CD4-positive, alpha-beta T cell treated with Interleukin-4 for 1 hour (primary cell): ENCODE measurements around the gene FUCA2.
A peak's percentile ranks its signal among the peaks of the same experiment; 100 is the strongest.

Source experiments
- DNase-seq, 2 donors: peaks; one replicate each; pipeline ENCODE4 v3.0.0-alpha.2; 2020 to 2022

The FUCA2 gene, protein sequence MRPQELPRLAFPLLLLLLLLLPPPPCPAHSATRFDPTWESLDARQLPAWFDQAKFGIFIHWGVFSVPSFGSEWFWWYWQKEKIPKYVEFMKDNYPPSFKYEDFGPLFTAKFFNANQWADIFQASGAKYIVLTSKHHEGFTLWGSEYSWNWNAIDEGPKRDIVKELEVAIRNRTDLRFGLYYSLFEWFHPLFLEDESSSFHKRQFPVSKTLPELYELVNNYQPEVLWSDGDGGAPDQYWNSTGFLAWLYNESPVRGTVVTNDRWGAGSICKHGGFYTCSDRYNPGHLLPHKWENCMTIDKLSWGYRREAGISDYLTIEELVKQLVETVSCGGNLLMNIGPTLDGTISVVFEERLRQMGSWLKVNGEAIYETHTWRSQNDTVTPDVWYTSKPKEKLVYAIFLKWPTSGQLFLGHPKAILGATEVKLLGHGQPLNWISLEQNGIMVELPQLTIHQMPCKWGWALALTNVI

DNA sequence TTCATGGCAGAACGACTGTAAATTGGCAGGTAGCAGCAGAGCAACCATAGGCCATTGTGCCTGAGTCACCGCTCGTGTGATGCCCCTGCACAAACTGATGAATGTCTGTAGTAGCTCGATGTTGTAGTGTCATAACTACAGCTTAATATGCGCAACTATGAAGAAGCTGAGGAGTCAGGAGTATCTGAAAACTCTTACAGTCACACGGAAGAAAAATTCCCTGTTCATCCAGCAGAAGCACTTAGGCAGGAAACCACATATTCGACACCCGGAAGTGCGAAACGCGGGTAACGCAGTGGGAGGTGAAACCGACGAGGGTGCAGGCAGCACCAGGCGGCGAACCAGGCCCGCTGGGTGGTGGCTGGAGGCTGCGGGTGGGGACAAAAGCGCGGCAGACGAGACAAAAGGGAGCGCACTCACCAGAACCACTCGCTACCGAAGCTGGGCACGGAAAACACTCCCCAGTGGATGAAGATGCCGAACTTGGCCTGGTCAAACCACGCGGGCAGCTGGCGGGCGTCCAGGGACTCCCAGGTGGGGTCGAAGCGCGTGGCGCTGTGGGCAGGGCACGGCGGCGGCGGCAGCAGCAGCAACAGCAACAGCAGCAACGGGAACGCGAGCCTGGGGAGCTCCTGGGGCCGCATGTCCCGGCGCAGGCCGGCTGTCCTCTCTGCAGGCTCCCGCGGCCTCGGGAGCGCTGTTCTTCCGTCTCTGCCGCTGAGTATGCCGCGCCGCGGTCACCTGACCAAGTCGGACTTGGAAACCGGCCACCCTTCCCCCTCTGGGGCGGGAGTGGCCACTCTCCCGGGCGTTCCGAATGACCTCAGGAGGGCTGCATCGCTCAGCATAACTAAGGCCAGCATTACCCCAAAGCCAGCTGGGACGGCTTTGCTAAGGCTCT is at the start of gene FUCA2:
Gene FUCA2, minus strand, starts transcription at position 730 of the 901 bp plus-strand sequence. Its CDS starts 86 bp downstream, at position 644.
- DNase-seq = peak; percentile 63 to 72

DNA sequence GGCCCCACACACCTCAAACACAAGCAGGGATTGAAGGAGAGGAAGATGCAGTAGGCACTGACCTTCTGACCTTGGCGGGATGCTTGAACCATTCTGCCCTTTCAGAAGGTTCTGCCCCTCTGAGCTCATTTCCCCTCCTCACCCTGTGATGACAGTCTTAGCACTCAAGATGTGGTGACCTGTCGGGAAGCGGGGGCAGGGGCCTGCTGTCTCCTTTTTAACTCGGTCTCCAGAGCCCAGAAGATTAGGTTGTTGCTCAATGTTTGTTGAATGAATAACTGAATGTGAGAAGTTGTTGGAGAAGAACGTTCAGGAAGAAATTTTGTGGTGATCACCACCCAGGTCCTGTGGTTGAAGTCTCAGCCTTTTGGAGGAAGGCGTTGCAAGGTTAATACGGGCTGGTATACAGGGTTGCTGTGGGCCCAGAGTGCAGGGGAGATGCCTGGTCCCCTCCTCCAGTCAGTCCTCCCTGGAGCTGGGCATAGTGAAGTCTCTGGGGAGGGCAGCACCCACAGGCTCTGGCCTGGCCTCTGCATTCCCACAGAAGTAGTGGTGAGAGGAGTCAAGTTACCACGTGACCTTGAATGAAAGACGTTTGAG is 49.7 kb upstream of the FUCA2 start:
- DNase-seq = no peak

DNA sequence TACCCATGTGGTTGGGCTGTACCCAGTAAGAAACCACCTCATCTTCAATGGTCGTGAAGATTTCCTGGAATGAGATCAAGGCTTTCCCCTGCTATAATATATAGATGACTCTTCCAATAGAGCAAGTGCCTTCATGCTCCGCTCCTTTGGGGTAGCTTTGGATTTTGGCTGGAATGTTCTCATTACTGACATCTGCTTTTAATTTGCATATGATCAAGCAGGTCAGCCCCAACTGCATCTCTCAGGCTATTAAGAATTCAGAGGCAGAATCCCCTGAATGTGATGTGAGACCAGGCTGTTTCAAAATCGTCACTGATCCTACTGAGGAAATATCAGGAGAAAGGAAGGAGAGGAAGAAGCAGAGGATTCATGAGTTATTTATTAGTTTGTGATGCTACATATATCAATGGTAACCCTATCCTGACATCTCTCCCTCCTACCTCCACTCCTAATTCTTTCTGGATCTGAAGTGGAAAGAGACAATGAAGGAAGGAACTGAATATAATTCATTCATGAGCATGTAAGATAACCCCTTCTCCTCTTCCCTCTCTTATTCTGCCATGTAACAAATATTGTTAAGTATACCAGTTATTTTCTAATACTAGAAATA is 47.6 kb upstream of the FUCA2 start:
- DNase-seq = no peak

DNA sequence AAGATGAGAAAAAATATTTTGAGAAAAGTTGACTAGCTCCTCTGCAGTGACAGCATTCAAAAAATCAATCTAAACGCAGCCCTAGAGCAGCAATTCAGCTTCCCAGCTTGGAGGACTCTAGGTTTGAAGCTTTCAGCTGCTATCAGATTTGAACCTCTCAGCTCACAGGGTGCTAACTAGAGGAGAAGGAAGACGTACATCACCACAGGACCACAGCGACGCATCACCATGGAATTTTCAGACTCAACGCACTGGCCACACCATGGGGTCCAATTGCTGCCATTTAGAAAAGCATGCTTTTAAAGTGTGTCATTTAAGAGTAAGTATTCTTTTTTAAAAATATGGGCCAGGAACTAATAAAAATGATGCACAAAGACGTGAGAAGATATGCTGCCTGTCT is 45.0 kb upstream of the FUCA2 start:
- DNase-seq = no peak

DNA sequence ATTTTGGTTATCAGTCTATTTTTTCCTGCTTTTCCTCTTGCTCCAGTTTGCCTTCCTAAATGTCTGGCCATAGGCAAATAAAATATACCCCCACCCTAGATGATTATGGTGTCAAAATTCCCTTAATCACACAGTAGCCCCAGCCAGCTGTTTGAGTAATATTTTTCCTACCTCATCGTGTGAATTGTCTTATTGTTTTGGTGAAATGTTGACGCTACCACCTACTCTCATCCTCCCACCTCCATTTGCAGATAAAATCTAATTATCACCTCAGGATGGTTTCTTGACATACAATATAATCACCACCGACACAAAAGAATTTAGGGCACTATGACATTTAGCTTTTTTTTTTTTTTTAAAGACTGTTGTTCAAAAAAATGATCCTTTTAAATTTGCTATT is 44.1 kb upstream of the FUCA2 start:
- DNase-seq = no peak

DNA sequence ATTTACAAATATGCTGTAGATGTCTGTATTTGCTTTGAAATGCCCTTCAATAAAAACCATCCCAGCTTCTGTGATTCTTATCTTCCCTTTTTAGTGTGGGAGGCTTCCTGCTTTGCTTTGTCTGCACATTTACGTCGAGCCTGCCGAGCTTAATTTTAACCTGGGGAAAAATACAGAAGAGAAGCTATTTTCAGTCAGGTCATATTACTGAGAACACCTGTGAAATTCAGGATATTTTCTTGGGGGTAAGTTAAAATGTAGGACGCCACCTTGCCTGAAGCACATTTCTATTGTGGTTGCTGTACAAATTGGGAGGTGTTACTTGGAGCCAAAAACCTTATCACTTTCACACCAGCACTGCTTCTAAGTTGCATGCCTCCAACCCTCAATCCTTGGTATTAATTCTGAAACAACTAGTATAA is 43.6 kb upstream of the FUCA2 start:
- no peak for DNase-seq

DNA sequence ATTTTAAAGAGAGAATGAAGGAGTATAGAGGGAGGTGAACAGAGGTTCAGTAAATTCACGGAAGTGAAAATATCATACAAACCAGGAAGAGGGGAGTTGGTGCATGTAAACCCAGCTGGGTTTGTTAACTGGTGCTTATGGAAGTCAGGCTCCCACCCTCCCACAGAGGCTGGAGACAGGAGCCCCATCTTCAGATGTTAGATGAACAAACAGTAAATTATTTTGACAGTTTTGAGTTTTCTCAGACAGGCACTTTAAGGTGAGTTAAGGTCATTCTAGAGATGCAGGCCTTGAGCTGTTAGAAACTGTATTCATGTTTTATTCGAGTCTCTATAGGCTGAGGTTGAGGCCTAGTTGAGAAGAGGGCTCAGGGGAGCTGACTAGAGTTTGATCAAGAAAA is 41.8 kb upstream of the FUCA2 start:
- no peak for DNase-seq

DNA sequence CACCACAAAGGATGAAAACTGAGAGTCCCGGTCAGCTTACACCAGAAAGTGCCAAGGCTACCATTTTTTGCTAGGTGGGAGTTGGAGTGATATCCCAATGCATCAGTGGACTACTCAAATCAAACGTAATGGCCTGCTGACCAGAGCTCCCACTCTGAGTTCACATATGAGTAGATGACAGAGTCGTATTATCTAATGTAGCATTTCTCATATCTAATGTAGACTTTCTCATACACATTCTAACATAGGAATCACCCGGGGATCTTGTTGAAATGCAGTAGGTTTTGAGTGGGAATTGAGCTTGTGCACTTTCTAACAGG is 38.4 kb upstream of the FUCA2 start:
- DNase-seq = no peak

DNA sequence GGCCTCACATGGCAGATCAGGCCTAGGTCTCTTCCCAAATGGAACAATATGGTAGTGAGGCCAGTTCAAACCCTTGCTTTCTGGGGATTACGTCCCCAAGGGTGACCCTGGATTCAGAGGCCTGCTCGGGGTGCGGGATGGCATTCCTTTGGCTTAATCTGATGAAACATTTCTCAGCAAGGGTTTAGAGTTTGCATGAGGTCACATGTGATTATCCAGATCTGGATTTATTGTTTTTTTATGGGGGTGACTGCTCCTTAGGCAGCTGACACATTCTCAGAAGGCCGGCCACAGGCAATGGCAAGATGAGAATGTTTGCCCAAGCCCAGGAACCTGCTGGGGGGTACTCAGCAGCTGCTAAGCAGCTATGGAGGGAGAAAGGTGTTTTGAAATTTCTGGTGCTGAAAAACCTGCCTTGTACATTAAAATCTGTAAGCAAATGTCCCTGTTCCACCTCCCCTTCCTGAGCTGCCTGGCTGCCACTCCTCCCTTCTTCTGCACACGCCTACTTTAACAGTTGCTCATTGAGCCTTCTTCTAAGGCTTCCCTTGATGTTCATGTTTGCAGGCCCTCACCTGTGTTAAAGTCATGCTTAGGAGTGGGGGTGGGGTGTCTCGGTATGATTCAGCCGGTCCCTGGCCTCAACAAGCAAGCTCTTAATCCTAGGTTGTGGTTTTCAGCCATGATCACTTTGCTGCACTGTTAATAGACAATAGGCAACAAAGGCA is 37.9 kb upstream of the FUCA2 start:
- no peak for DNase-seq

DNA sequence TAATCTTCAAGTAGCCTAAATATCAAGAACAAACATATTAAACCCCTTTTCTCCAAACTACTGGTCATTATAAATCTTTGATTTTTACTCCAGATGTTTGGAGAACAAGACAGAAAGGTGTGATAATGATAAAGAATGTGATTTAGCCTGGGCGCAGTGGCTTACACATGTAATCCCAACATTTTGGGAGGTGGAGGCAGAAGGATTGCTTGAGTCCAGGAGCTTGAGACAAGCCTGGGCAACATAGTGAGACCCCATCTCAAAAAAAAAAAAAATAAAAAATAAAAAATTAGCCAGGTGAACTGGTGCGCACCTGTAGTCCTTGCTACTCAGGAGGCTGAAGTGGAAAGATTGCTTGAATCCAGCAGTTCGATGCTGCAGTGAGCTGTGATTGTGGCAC is 35.1 kb upstream of the FUCA2 start:
- DNase-seq = no peak

DNA sequence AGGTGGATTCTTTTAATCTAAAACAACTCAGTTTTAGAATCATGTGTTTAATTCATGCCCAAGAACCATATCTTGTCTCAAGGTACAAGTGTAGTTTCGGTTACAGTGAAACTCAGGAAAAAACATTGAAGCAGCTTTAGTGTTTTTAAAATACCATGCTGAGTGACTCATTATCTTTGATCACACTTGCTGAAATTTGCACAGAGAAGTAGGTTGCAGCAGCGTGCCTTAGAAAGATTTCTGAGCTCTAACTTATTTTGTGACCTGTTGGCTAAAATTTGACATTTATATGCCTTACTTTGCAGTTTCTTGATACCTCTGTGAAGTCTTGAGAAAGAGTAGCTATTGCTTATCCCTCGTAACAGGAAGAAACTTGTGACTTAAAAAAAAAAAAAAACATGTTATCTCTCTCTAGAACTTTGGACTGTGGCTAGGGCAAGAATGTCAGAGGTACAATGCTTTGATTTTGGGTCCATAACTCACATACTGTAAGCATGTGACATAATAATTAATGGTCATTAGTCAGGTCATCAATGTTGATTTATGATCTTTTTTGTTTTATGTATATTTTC is 34.5 kb upstream of the FUCA2 start:
- peak in 1 of 2 donors; percentile 52 for DNase-seq

DNA sequence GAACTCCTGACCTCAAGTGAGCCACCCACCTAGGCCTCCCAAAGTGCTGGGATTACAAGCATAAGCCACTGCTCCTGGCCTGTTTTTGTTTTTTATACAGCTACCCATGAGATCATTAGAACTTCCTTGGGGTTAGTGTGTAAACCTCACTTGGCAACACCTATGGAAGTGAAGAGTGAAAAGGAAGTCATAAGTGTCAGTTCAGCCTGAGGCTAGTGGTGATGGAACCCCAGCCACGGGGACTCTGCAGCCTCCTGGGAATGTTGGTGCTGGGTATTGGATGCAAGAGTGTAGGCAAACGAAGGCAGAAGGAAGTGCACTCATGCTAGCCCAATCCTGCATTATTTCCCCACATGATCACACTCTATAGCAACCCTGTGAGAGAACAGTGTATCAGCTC is 33.6 kb upstream of the FUCA2 start:
- no peak for DNase-seq

DNA sequence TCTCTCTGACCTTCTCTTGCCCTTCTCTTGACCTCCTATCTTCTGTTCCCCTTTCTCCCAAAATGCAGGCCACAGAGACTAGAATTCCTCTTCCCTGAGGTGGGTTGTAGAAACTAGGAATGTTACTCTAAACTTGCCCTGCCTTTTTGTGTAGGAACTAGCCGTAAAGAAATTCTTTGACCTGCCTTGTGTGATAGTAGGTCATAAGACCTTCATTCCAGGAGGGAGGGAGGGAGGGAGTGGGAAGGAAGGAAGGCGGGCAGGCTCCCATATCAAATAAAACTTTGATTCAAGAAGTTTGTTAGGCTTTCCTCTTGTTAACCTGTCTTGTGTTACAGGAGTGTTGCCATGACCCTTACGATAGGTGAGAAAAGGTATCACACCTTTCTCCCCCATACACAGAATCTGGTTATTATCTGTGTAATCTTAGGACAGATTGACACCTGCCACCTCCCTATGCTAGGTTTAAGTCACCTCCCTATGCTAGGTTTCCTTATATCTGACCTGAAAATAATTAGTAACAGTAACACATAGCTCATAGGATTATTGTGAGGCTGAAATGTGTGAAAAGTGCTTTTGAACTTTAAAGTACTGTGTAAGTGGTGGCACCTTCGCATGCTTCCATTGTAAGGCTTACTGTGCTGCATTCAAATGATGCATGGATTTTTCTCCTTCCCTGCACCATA is 32.6 kb upstream of the FUCA2 start:
- DNase-seq = no peak

DNA sequence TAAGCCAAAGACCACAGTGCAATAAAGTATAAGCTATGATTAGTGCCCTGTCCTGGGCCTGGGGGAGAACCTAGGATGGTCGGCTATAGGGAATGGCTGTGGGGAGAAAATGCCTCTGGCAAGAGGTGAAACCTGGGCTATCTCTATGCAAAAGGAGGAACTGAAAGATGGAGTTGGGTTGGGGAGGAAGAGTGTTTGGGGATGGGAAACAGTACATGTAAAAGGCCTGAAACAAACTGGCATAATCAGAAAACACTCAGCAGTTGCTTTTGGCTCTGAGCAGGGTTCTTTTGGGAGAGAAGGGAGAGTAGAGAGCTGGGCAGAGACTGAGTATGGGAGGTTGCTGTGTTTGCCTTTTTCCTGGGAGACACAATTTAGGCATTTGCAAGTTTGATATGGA is 31.9 kb upstream of the FUCA2 start:
- DNase-seq = no peak

DNA sequence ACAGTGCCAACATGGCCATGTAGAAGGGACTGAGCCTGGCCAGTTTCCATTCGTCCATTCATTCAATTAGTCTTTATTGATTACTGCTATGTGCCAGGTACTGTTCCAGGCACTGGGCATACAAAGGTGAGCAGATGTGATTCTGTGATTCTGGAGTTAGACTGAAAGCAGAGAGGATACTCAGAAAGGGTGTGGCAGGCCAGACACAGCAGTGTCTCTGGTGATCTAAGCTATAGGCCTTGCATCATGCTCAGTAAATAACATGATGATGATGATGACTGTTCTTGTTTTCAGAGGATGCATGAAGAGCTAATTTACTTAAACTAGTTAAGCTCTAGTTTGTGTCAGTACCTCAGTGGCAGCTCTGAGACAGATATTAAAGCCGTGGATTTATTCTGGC is 31.4 kb upstream of the FUCA2 start:
- no peak for DNase-seq

DNA sequence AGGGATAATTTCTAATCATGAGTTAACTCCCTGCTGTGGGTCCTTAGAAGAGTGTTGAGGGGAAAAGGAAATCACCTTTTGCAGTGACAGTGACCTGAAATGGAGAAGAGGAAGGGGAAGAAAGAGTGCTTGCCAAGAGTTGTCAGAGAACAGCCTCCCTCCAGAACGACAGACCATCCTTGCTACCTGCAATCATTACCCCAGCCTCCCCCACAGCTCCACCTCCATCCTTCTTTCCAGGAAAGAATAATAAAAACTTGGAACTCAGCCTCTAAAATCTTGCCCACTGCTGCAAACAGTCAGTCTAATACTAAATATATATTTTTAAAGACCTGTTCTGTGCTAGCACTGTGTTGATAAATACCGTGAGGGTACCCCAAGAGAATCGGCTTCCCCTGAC is 28.7 kb upstream of the FUCA2 start:
- no peak for DNase-seq

DNA sequence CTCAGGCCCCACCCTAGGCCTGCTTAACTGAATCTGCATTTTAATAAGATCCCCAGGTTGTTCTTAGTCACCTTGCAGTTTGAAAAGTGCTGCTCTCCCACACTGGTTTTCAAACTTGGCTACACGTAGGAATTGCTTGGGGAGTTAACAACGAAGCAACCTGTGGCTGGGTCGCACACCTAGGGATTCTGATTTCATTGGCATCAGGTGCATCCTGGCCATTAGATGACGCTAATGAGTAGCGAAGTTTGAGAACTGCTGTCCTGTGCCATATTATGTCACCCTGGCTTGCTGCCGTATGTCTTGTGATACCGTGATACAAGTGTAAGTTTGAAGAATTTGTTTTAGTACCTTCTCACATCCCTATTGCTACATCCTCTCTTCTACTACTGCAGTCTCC is 28.2 kb upstream of the FUCA2 start:
- peak in 1 of 2 donors; percentile 49 for DNase-seq

DNA sequence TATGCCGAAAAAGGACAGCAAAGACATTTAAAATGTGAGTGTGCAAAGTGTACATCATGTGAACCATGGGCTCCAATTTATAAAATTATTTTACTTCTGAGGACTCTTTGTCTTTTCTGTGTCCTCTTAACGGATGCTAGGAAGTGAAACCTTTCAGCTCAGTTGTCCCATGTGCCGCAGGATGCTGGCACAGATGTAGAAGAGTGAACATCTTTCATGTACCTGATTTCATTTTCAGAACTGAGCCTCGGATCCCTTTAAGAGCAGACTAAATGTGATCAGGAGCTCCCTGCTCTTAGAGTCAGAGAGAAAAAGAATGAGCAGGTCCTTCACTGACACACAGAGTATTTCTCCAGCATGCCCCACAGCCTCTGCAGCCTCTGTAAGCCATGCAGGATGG is 27.6 kb upstream of the FUCA2 start:
- no peak for DNase-seq

DNA sequence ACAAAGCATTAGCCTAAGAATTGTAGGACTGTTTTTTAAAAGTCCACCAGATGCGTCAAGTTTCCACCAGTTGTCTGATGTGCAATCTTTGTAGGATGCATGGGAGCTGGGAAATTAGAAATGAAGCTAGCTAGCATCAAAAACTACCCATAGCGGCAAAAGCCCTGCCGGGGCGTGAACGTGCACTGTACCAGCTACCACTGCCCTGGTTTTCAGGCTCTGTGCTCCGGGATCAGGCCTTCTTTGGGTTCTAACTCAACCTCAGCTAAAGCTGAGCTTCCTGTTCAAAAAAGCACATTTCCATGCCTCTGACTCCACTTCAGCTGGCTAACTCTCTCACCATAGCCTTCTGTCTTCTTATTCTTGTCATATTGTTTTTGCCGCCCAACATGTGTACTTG is 26.9 kb upstream of the FUCA2 start:
- DNase-seq = no peak

DNA sequence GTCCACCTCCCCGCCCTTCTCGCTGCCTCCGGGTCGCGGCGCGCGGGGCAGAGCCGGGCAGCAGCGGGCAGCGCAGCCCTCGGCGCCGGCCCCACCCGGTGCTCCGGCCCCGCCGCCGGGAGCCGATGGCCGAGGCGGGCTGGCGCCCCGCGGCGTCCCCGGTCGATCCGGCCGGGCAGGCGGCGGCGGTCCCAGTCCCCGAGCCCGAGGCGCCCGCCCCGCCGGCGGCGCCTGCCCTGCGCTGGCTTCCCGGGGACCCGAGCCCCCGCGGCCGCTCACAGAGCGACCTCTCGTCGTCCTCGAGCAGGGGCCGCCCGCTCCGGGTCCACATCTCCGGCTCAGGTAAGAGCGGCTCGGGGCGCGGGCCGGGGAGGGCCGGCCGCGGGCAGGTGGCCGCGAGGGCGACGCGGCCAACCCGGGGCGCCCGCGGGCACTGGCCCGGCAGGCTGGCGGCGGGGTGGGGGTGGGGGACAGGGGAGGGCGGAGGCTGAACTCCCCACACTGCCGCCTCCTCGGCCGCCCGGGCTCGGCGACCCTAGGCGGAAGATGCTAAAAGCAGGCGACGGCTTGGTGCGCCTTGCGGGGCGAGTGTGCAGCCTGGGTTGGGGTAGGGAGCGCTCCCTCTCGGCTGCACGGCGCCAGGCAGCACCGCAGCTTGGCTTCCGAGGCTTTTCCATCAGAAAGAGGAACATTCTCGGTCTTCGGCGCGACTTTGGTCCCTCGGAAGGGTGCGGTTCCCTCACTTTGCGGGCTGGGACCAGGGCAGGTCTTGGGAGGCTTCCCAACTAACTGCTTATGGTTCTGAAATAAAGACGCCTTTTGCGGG is 25.6 kb upstream of the FUCA2 start:
- peak; percentile 66 to 69 for DNase-seq

DNA sequence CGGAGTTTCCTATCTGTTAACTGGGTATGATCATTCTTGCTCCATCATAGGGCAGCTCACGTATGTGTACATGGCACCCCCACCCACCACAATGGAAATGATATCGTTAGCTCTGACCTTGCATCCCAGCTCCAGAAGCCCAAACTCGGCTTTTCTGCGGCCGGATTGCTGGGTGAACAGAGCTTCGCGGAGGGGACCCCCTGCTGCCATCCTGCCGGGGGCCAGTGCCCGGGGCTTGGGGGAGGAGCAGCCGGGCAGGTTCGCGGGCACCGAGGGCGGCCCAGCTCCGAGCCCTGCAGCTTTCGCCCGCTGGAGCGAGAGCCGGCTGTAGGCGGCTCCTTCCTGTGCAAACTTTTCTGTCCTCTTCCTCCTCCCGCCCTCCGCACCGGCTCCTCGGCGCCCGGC is 24.9 kb upstream of the FUCA2 start:
- peak; percentile 41 to 47 for DNase-seq
